Chondrocyte (in vitro differentiated cells): ENCODE data around the gene PPP1R16B. TPM values are rescaled to one million over a fixed set of nuclear protein-coding genes. Genes with fewer than 3 reads are reported as not detected.

Experiments
- DNase-seq: peaks from one replicate; pipeline ENCODE4 v3.0.0; 2021; ENCODE audit warnings: mixed read lengths, low spot score
- H3K27ac Mint-ChIP-seq: one replicate; pipeline ENCODE4 v1.8.0; 2021; ENCODE audit warnings: mild to moderate bottlenecking, moderate library complexity, mixed read lengths; ENCODE audit not compliant: unreplicated experiment
- H3K27me3 Mint-ChIP-seq: 2 replicates; pipeline ENCODE4 v1.8.0; 2021; ENCODE audit warnings: low read depth, mixed read lengths
- H3K36me3 Mint-ChIP-seq: 2 replicates; pipeline ENCODE4 v1.8.0; 2021; ENCODE audit warnings: low read depth, mixed read lengths
- H3K4me1 Mint-ChIP-seq: 2 replicates; pipeline ENCODE4 v1.8.0; 2021; ENCODE audit warnings: low read depth, mild to moderate bottlenecking, mixed read lengths
- H3K4me3 Mint-ChIP-seq: one replicate; pipeline ENCODE4 v1.8.0; 2021; ENCODE audit warnings: mild to moderate bottlenecking, moderate library complexity, mixed read lengths; ENCODE audit not compliant: unreplicated experiment
- H3K9me3 Mint-ChIP-seq: 2 replicates; pipeline ENCODE4 v1.8.0; 2021; ENCODE audit warnings: low read depth, mixed read lengths
- CTCF ChIP-seq: fragments of 200-600 bp; sonication (generic); IDR thresholded peaks from 2 replicates; pipeline ENCODE4 v1.5.0; 2021; ENCODE audit warnings: antibody characterized with exemption, mild to moderate bottlenecking, moderate library complexity
- total RNA-seq: library from RNA; stranded (reverse); gene quantifications from 3 replicates; pipeline ENCODE4 v1.2.1, GENCODE V29; 2021

PPP1R16B gene
- total RNA-seq, 1 donor from 2014 or later: not detected

- no peak for DNase-seq
- H3K27me3 Mint-ChIP-seq: peaks cover 18% of the 10 kb centered on the region
- H3K4me1 Mint-ChIP-seq: peaks cover 16% of the 10 kb centered on the region
- TF ChIP-seq CTCF: no peak
- H3K27ac Mint-ChIP-seq: no peak overlapping the region
- H3K9me3 Mint-ChIP-seq: no peaks in the 10 kb centered on the region
- no peak overlapping the region for H3K4me3 Mint-ChIP-seq
- no peaks in the 10 kb centered on the region for H3K36me3 Mint-ChIP-seq
These were observed 119.2 kb downstream of the PPP1R16B start for GRCh38 chr20:38924718-38925117.

GRCh38 chr20:38926142-38926933, 120.8 kb downstream of the PPP1R16B start, which contains the start of gene FAM83D:
TSS of gene FAM83D (plus strand) at chr20:38926417. CDS start at chr20:38926443, 26 bp downstream.
- no peaks in the 10 kb centered on the region for H3K36me3 Mint-ChIP-seq
- peak; percentile 95 for DNase-seq
- no peaks in the 10 kb centered on the region for H3K9me3 Mint-ChIP-seq
- H3K4me1 Mint-ChIP-seq: peaks cover 16% of the 10 kb centered on the region
- peaks cover 5% of the 10 kb centered on the region for H3K27me3 Mint-ChIP-seq
- no peak within 1 kb of the TSS for H3K27ac Mint-ChIP-seq
- TF ChIP-seq CTCF: no peak
- peak within 1 kb of the TSS; percentile 77 for H3K4me3 Mint-ChIP-seq

DNA sequence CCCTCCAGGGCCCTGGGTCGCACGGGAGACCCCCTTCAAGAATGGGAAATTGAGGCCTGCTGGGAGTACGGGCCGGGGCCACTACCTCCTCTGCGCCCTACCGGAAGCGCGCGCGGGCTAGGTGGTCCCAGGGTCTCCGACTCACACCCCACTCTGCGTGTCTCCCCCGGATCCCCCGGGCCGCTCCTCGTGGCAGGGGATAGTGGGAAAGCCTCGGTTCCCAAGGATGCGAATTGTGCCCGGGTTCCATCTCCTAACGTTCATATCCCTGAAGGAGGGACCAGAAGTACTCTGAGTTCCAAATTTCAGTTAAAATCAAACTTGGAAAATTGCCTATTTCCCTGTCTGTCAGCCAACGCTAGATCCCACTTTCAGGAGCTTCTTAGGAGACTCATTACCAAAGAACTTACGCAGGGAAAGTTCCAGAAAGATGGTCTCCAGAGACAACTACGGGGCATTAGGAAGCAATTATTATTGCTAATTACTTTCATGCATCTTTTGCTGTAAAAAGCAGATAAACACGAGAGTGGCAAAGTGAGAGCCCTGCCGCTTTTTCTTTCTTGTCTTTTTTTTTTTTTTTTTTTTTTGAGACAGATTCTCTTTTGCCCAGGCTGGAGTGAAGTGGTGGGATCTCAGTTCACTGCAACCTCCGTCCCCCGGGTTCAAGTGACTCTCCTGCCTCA, 121.6 kb downstream of the PPP1R16B start:
- no peaks in the 10 kb centered on the region for H3K36me3 Mint-ChIP-seq
- no peak overlapping the region for H3K27ac Mint-ChIP-seq
- H3K9me3 Mint-ChIP-seq: no peaks in the 10 kb centered on the region
- no peak for DNase-seq
- peaks cover 16% of the 10 kb centered on the region for H3K4me1 Mint-ChIP-seq
- TF ChIP-seq CTCF: no peak
- H3K27me3 Mint-ChIP-seq: no peaks in the 10 kb centered on the region
- peak overlapping the region; percentile 77 for H3K4me3 Mint-ChIP-seq

GRCh38 chr20:38927902-38928578, 122.5 kb downstream of the PPP1R16B start:
- Mint-ChIP-seq H3K27ac (no peak overlapping the region), H3K27me3 (no peaks in the 10 kb centered on the region), H3K4me3 (peak overlapping the region; percentile 77), H3K36me3 (no peaks in the 10 kb centered on the region), H3K9me3 (no peaks in the 10 kb centered on the region), H3K4me1 (peaks cover 16% of the 10 kb centered on the region)
- no peak for TF ChIP-seq CTCF
- DNase-seq: no peak

DNA sequence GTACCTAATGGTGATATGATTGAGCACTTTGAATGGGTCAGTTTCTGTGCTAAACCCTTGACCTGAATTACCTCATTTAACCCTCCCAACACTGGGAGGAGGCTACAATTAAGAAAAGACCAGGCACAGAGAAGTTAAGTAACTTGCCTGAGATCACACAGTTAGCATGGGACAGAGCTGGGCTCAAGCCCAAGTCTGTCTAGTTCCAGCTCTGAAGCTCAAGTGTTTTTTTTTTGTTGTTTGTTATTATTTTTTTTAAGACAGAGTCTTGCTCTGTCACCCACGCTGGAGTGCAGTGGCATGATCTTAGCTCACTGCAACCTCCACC, 124.7 kb downstream of the PPP1R16B start:
- Mint-ChIP-seq H3K4me3 (no peak overlapping the region), H3K27me3 (no peaks in the 10 kb centered on the region), H3K4me1 (peaks cover 16% of the 10 kb centered on the region), H3K9me3 (no peaks in the 10 kb centered on the region), H3K36me3 (no peaks in the 10 kb centered on the region), H3K27ac (no peak overlapping the region)
- no peak for DNase-seq
- TF ChIP-seq CTCF: no peak
